IMR-90 (cell line): ENCODE measurements around the gene ZNF407. TPM values are rescaled to one million over a fixed set of nuclear protein-coding genes. Genes with fewer than 3 reads are reported as not detected.

ENCODE experiments used
- ATAC-seq: fragments of 200-7000 bp; cut with Tn5 transposase; 2 replicates; pipeline ENCODE4 v1.9.1; 2020; ENCODE audit warnings: low read depth, mild to moderate bottlenecking, moderate library complexity
- BruUV-seq: library from RNA; stranded (reverse); fragments of 400-500 nt; replicated peaks from 2 replicates; lab custom pipeline; 2021; lab: Mats Ljungman, UMichigan
- CTCF ChIA-PET: fragments of 300-600 bp; formaldehyde crosslinking; extraction: SDS; loops from one replicate; lab custom pipeline; 2021; ENCODE audit warnings: antibody characterized with exemption; lab: Yijun Ruan, JAX
- POLR2A ChIA-PET: fragments of 300-600 bp; sonication (Branson Sonifier 250); formaldehyde crosslinking; loops from one replicate; lab custom pipeline; 2022; ENCODE audit warnings: antibody characterized with exemption; ENCODE audit not compliant: unreplicated experiment; lab: Charles Lee
- DNase-seq: peaks from one replicate; pipeline ENCODE4 v3.0.0; 2013
- H2AFZ ChIP-seq: replicated peaks from 2 replicates; pipeline ENCODE3; 2013; ENCODE audit warnings: low read length, mild to moderate bottlenecking; ENCODE audit not compliant: poor library complexity
- H2AK5ac ChIP-seq: 2 replicates; pipeline ENCODE4 v1.6.1; 2013; ENCODE audit warnings: low read depth, low read length, inconsistent platforms
- H2AK9ac ChIP-seq: replicated peaks from 2 replicates; pipeline ENCODE3; 2013; ENCODE audit warnings: mild to moderate bottlenecking, low read depth, low read length, moderate library complexity; ENCODE audit not compliant: poor library complexity
- H2BK120ac ChIP-seq: 2 replicates; pipeline ENCODE4 v1.6.1; 2013; ENCODE audit warnings: low read depth, low read length, inconsistent platforms
- H2BK15ac ChIP-seq: 3 replicates; pipeline ENCODE4 v1.6.1; 2013; ENCODE audit warnings: low read depth, low read length, inconsistent platforms
- H2BK20ac ChIP-seq: 2 replicates; pipeline ENCODE4 v1.6.1; 2013; ENCODE audit warnings: low read depth, mild to moderate bottlenecking, inconsistent platforms, low read length, moderate library complexity
- H2BK5ac ChIP-seq: 2 replicates; pipeline ENCODE4 v1.6.1; 2013; ENCODE audit warnings: mild to moderate bottlenecking, low read depth, low read length, inconsistent platforms; ENCODE audit not compliant: poor library complexity, severe bottlenecking
- H3K14ac ChIP-seq: replicated peaks from 2 replicates; pipeline ENCODE4 v1.6.1; 2013; ENCODE audit warnings: low read depth, low read length, inconsistent platforms
- H3K18ac ChIP-seq: 2 replicates; pipeline ENCODE4 v1.6.1; 2013; ENCODE audit warnings: low read depth, low read length, control low read depth
- H3K23ac ChIP-seq: 2 replicates; pipeline ENCODE4 v1.6.1; 2013; ENCODE audit warnings: low read depth, low read length, inconsistent platforms
- H3K27ac ChIP-seq: 2 replicates; pipeline ENCODE4 v1.5.1; 2013; ENCODE audit warnings: mild to moderate bottlenecking, control low read depth, low read length; ENCODE audit not compliant: insufficient read depth
- H3K27me3 ChIP-seq: 2 replicates; pipeline ENCODE4 v1.6.1; 2013; ENCODE audit warnings: low read length; ENCODE audit not compliant: control insufficient read depth, insufficient read depth
- H3K36me3 ChIP-seq: 2 replicates; pipeline ENCODE4 v1.6.1; 2013; ENCODE audit warnings: low read length, mixed read lengths; ENCODE audit not compliant: control insufficient read depth, insufficient read depth
- H3K4ac ChIP-seq: 2 replicates; pipeline ENCODE4 v1.6.1; 2013; ENCODE audit warnings: low read depth, low read length, inconsistent platforms
- H3K4me1 ChIP-seq: 2 replicates; pipeline ENCODE4 v1.6.1; 2013; ENCODE audit warnings: low read length, mixed read lengths; ENCODE audit not compliant: control insufficient read depth, insufficient read depth
- H3K4me2 ChIP-seq: 2 replicates; pipeline ENCODE4 v1.6.1; 2013; ENCODE audit warnings: low read depth, mild to moderate bottlenecking, control low read depth, low read length, moderate library complexity
- H3K4me3 ChIP-seq: 2 replicates; pipeline ENCODE4 v1.5.1; 2013; ENCODE audit warnings: low read depth, mild to moderate bottlenecking, control low read depth, low read length, moderate library complexity; ENCODE audit not compliant: insufficient read depth
- H3K56ac ChIP-seq: 2 replicates; pipeline ENCODE4 v1.6.1; 2013; ENCODE audit warnings: low read length, inconsistent platforms; ENCODE audit not compliant: insufficient read depth; ENCODE audit errors: extremely low read depth
- H3K79me1 ChIP-seq, 2 experiments: 2 replicates each; pipeline ENCODE4 v1.6.1; 2013; ENCODE audit warnings: low read length in 2 of 2, inconsistent platforms in 1 of 2, low read depth in 1 of 2
- H3K9ac ChIP-seq: 2 replicates; pipeline ENCODE4 v1.6.1; 2013; ENCODE audit warnings: low read depth, low read length, control low read depth
- H3K9me1 ChIP-seq: 2 replicates; pipeline ENCODE4 v1.6.1; 2013; ENCODE audit warnings: low read length, inconsistent platforms; ENCODE audit not compliant: insufficient read depth
- H3K9me3 ChIP-seq: 2 replicates; pipeline ENCODE4 v1.6.1; 2013; ENCODE audit warnings: low read length; ENCODE audit not compliant: control insufficient read depth, insufficient read depth
- H4K20me1 ChIP-seq: 2 replicates; pipeline ENCODE4 v1.6.1; 2013; ENCODE audit warnings: low read length, inconsistent platforms; ENCODE audit not compliant: insufficient read depth
- H4K5ac ChIP-seq: 2 replicates; pipeline ENCODE4 v1.6.1; 2013; ENCODE audit warnings: mild to moderate bottlenecking, low read depth, low read length, control low read depth
- H4K8ac ChIP-seq, 2 experiments: 2 replicates each; pipeline ENCODE4 v1.6.1; 2013; ENCODE audit warnings: low read depth in 2 of 2, low read length in 2 of 2, control low read depth in 1 of 2, inconsistent platforms in 1 of 2
- H4K91ac ChIP-seq: 2 replicates; pipeline ENCODE4 v1.6.1; 2013; ENCODE audit warnings: low read depth, low read length, inconsistent platforms; ENCODE audit not compliant: insufficient read depth
- BHLHE40 ChIP-seq: fragments of 150-350 bp; IDR thresholded peaks from 2 replicates; pipeline ENCODE4 v1.6.1; 2016; ENCODE audit warnings: mild to moderate bottlenecking, low read depth, low read length
- CEBPB ChIP-seq: IDR thresholded peaks from 2 replicates; pipeline ENCODE4 v1.6.1; 2012; ENCODE audit warnings: low read depth, low read length, improper control_type of control experiment
- CHD1 ChIP-seq: IDR thresholded peaks from 2 replicates; pipeline ENCODE4 v1.6.1; 2012; ENCODE audit warnings: low read depth, low read length, improper control_type of control experiment
- CTCF ChIP-seq: conservative IDR thresholded peaks from 2 replicates; pipeline ENCODE4 v1.5.1; 2012; ENCODE audit warnings: mild to moderate bottlenecking, low read depth, low read length, improper control_type of control experiment
- ELK1 ChIP-seq: fragments of 150-350 bp; IDR thresholded peaks from 2 replicates; pipeline ENCODE4 v1.6.1; 2016; ENCODE audit warnings: low read depth, mild to moderate bottlenecking, low read length, moderate library complexity, borderline replicate concordance
- FOS ChIP-seq: fragments of 150-350 bp; IDR thresholded peaks from 2 replicates; pipeline ENCODE4 v1.6.1; 2016; ENCODE audit warnings: low read depth, low read length
- MAFK ChIP-seq: IDR thresholded peaks from 2 replicates; pipeline ENCODE4 v1.6.1; 2012; ENCODE audit warnings: low read depth, low read length, improper control_type of control experiment
- MAZ ChIP-seq: IDR thresholded peaks from 2 replicates; pipeline ENCODE4 v1.6.1; 2012; ENCODE audit warnings: low read depth, mild to moderate bottlenecking, low read length, improper control_type of control experiment, moderate library complexity, borderline replicate concordance
- MXI1 ChIP-seq: IDR thresholded peaks from 2 replicates; pipeline ENCODE4 v1.6.1; 2012; ENCODE audit warnings: low read depth, mild to moderate bottlenecking, low read length, moderate library complexity, borderline replicate concordance
- NFE2L2 ChIP-seq: fragments of 150-350 bp; IDR thresholded peaks from 2 replicates; pipeline ENCODE4 v1.6.1; 2016; ENCODE audit warnings: low read depth, mild to moderate bottlenecking, low read length
- POLR2A ChIP-seq: IDR thresholded peaks from 2 replicates; pipeline ENCODE4 v1.6.1; 2012; ENCODE audit warnings: mild to moderate bottlenecking, low read depth, low read length
- RAD21 ChIP-seq: IDR thresholded peaks from 2 replicates; pipeline ENCODE4 v1.6.1; 2012; ENCODE audit warnings: low read length, improper control_type of control experiment
- RCOR1 ChIP-seq: IDR thresholded peaks from 2 replicates; pipeline ENCODE4 v1.6.1; 2012; ENCODE audit warnings: mild to moderate bottlenecking, low read length, improper control_type of control experiment; ENCODE audit not compliant: insufficient replicate concordance
- RFX5 ChIP-seq: IDR thresholded peaks from 2 replicates; pipeline ENCODE4 v1.8.0; 2012; ENCODE audit warnings: low read depth, mild to moderate bottlenecking, low read length, moderate library complexity
- SMC3 ChIP-seq: fragments of 150-350 bp; IDR thresholded peaks from 2 replicates; pipeline ENCODE4 v1.6.1; 2016; ENCODE audit warnings: low read depth, mild to moderate bottlenecking, antibody characterized with exemption, low read length, moderate library complexity
- USF2 ChIP-seq: fragments of 150-350 bp; IDR thresholded peaks from 2 replicates; pipeline ENCODE4 v1.6.1; 2017; ENCODE audit warnings: mild to moderate bottlenecking, antibody characterized with exemption, low read length, low read depth
- WGBS, 2 experiments: methylation state at CpG; one replicate each; pipeline versions ENCODE4 v1.1.5 to v1.1.7; 2013; ENCODE audit warnings: missing lambda C conversion rate in 2 of 2; ENCODE audit not compliant: insufficient read length in 1 of 2; ENCODE audit errors: extremely low coverage in 2 of 2; 5-methylcytosine and 5-hydroxymethylcytosine counted together
- dilution Hi-C: fragments of 300-500 bp; cut with HindIII; formaldehyde crosslinking; loops from one replicate; pipeline ENCODE4 v1.14.3; 2018; ENCODE audit warnings: low sequenced_read_pairs; ENCODE audit not compliant: unreplicated experiment
- in situ Hi-C: fragments of 300-500 bp; cut with MboI; formaldehyde crosslinking; loops from 3 replicates; pipeline ENCODE4 v1.14.3; 2019; ENCODE audit warnings: low sequenced_read_pairs, inconsistent platforms, mixed read lengths
- intact Hi-C: fragments of 100-400 bp; cut with micrococcal nuclease; formaldehyde crosslinking; loops from 2 replicates; pipeline ENCODE4 v1.10.0; 2022
- polyA plus RNA-seq, 3 experiments: library from polyadenylated mRNA; depleted of rRNA; stranded (reverse); fragments of >200 nt; gene quantifications; 2 replicates each; pipeline ENCODE4 v1.2.3, GENCODE V29; 2012; ENCODE audit warnings: low replicate concordance in 1 of 3
- total RNA-seq: library from RNA; depleted of rRNA; stranded (reverse); fragments of >200 nt; gene quantifications from 2 replicates; pipeline ENCODE4 v1.2.3, GENCODE V29; 2012

ZNF407 gene
- total and polyA plus RNA-seq, 2 of the 4 experiments (the other 2 are of a cell fraction) = 3.1 to 20.1 TPM

- H3K4me1 ChIP-seq = no peaks in the 10 kb centered on the region
- ChIA-PET CTCF (no interaction called here), POLR2A (no interaction called here)
- no TSS peak for BruUV-seq
- DNase-seq = no peak
- H2BK120ac ChIP-seq = no peak overlapping the region
- ATAC-seq = no peak
- no peak overlapping the region for H2BK5ac ChIP-seq
- intact Hi-C loops (no loop called here), in situ Hi-C loops (no loop called here), dilution Hi-C loops (no loop called here)
- H4K20me1 ChIP-seq = no peaks in the 10 kb centered on the region
- no peak overlapping the region for H2AK5ac ChIP-seq
- no peak overlapping the region for H4K5ac ChIP-seq
- peaks cover 4% of the 10 kb centered on the region; the same call in 1 of the 2 replicates for H3K9me1 ChIP-seq
- H3K23ac ChIP-seq = no peak overlapping the region
- H3K79me1 ChIP-seq = peaks cover 4 to 16% of the 10 kb centered on the region in 2 experiments; a peak in 3 of 4 replicates
- H3K27ac ChIP-seq = no peak overlapping the region
- no peak overlapping the region for H3K9ac ChIP-seq
- H3K14ac ChIP-seq = no peak overlapping the region
- H3K4ac ChIP-seq = no peak overlapping the region
- H3K27me3 ChIP-seq = no peaks in the 10 kb centered on the region
- no peak overlapping the region for H2AFZ ChIP-seq
- H3K56ac ChIP-seq = no peak overlapping the region
- WGBS, 2 experiments = no CpG with 5 or more reads among the region's 1 CpG
- H3K18ac ChIP-seq = no peak overlapping the region
- TF ChIP-seq USF2 (no peak), MAZ (no peak), NFE2L2 (no peak), CEBPB (no peak), CHD1 (no peak), MXI1 (no peak), RCOR1 (no peak), RAD21 (no peak), FOS (no peak), MAFK (no peak), SMC3 (no peak), RFX5 (no peak), CTCF (no peak), BHLHE40 (no peak), ELK1 (no peak), POLR2A (no peak)
- H3K4me3 ChIP-seq = no peak overlapping the region
- no peak overlapping the region for H2BK15ac ChIP-seq
- H2AK9ac ChIP-seq = no peak overlapping the region
- H3K36me3 ChIP-seq = no peaks in the 10 kb centered on the region
- H3K4me2 ChIP-seq = no peak overlapping the region
- H3K9me3 ChIP-seq = no peaks in the 10 kb centered on the region
- H4K8ac ChIP-seq = no peak overlapping the region
- H2BK20ac ChIP-seq = no peak overlapping the region
- no peak overlapping the region for H4K91ac ChIP-seq
Observed at GRCh38 chr18:74714120-74714519, 116.5 kb downstream of the ZNF407 start.
